NCI-H2171 treated with DMSO at 0.1 percent for 48 hours (cell line): ENCODE measurements around the gene KLHL6.

Source experiments
- DNase-seq: peaks from one replicate; lab custom pipeline; 2025; lab: John Stamatoyannopoulos, UW

Gene KLHL6

DNA sequence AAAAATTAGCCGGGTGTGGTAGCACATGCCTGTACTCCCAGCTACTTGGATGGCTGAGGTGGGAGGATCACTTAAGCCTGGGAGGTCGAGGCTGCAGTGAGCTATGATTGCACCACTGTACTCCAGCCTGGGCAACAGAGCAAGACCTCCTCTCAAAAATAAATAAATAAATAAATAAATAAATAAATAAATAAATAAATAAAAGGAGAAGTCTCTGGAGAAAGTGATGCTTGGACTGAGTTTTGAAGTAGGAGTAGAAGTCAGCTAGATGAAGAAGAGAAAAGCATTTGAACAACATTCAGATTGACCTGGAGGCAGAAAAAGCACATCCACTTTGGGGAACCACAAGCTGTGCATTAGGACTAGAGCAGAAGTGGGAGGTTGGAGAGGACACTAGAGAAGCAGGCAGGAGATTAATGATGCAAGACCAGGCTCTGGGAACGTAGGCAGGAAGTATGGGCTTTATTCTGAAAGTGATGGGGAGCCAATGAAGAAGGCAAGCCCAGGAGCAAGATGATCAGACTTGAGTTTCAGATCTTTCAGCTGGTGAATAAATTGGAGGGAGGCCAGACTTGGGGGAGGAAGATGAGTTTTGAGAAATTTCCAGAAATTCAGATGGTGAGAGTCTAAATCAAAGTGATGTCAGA lies 48.7 kb downstream of the KLHL6 start:
- DNase-seq = no peak

DNA sequence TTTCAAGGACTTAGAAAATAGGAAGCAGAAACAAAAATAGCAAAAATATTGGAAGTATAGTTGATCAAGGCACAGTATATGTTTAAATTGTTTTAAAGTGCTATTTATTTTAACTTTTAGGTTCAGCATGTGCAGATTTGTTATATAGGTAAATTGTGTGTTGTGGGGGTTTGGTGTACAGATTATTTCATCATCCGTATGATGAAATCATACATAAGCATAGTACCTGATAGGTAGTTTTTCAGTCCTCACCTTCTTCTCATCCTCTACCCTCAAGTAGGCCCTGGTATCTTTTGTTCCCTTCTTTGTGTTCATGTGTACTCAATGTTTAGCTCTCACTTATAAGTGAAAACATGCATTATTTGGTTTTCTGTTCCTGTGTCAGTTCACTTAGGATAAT lies 50.9 kb downstream of the KLHL6 start:
- no peak for DNase-seq

- no peak for DNase-seq
These were observed 51.8 kb downstream of the KLHL6 start for GRCh38 chr3:183503746-183504145.

- no peak for DNase-seq
These were observed 53.0 kb downstream of the KLHL6 start for GRCh38 chr3:183502237-183503181.

- no peak for DNase-seq
These were observed 54.4 kb downstream of the KLHL6 start for GRCh38 chr3:183500981-183501704.

DNA sequence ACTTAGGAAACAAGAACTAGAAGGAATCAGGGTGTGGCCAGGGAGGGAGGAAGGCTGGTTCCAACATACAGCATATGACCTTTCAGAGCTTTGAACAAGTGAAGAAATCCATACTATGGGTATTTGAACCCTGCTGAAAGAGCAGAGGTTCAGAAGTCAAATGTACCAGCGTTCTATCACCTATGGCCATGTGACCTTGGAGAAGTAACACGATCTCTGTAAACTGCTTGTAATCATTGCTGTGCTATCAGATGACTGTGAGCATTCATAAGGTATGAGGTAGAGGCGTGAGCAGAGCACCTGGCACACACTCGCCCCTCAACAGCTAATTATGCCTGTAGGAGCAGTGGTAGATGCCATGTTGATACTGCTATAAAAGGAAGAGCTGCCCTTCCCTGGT lies 55.2 kb downstream of the KLHL6 start:
- peak; percentile 63 for DNase-seq

DNA sequence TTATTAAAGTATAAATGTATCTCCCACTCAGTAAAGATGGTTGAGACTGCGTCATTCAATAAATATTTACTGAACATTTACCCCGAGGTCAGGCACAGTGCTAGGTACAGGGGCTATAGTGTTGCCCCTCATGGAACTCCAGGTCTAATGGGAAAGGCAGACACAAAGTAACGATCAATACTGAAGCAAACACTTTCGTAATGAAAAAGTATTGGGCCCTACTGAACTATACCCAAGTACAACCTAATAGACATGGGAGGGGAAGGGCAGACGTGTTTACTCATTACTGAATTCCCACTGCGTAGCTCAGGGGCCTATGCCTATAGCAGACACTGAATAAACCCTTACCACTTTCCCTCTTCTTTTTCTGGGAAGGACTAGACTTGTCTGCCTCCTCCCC lies 56.9 kb downstream of the KLHL6 start:
- no peak for DNase-seq

GRCh38 chr3:183497313-183497712 lies 58.2 kb downstream of the KLHL6 start:
- DNase-seq = no peak

- DNase-seq = no peak
These were observed 59.2 kb downstream of the KLHL6 start for GRCh38 chr3:183496311-183496710.

DNA sequence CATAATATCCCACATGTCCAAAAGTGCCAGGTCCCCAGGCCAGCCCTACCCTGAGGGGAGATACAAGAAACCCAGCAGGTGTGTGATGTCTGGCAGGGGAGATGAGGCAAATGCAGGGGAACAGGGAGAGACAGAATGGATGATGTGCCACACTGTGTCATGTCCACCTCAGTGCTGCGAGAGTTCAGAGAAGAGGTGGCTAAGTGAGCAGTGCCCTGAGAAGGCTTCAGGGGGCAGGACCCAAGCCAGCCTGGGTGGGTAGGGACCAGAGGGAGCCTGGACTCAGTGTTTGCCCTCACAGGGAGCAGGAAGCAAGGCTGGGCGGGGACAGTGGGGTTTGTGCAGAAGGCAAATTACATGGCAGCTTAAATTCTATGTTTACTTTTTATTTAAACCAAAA lies 61.2 kb downstream of the KLHL6 start:
- DNase-seq = no peak

GRCh38 chr3:183493296-183494045 lies 62.0 kb downstream of the KLHL6 start:
- DNase-seq = no peak

DNA sequence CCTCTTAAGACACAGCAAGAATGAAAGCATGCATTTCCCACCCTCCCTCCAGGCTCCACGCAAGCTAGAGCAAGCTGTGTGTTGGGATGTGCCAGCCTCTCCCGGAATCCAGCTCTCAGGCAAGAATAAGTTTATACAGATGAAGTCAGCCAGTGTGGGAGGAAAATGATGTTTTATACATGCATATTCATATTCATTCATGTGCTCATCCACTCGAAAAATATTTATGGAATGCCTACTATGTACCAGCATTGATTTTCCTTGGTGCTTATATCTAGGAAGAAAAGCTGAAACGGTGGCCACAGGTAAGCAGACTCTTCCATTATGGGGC lies 62.7 kb downstream of the KLHL6 start:
- DNase-seq = no peak

DNA sequence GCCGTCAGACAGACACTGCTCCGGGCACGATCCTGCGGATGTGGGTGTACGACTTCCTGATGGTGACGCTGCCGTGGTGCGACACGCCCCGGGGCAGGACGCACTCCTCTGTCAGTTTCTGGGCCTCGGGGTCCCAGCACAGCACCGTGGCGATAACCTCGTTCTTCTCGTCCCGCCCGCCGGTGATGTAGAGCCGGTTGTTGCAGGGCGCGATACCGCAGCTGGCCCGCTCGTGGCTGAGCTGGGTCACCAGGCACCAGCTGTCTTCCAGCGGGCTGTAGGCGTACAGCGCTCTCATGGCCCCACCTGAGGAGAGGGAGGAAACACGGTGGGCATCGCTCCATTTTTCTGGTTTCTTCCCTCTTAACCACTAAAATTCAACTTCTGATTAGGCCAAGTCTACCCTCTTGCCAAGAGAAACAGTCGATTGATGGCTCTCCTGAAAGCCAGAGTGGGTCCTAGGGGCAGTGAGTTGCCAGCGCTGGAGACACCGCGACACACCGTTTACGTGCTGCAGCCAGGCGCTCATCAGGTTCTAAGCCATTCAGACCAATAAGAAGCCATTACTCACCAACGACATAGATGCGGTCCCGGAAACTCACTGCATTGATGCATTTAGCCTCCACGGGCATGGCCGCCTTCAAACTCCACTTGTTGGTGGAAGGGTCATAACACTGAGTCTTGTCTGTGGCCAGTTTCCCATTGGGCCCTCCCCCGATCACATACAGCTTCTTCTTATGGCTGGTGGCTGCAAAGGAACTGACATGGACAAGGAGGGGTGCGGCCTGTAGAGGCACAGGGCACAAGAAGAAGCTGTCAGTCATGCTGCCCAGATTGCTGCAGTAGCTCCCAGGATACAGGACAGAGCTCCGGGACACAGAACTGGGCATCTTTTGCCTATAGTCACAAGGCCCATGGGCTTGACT lies 63.3 kb downstream of the KLHL6 start:
- DNase-seq = no peak

DNA sequence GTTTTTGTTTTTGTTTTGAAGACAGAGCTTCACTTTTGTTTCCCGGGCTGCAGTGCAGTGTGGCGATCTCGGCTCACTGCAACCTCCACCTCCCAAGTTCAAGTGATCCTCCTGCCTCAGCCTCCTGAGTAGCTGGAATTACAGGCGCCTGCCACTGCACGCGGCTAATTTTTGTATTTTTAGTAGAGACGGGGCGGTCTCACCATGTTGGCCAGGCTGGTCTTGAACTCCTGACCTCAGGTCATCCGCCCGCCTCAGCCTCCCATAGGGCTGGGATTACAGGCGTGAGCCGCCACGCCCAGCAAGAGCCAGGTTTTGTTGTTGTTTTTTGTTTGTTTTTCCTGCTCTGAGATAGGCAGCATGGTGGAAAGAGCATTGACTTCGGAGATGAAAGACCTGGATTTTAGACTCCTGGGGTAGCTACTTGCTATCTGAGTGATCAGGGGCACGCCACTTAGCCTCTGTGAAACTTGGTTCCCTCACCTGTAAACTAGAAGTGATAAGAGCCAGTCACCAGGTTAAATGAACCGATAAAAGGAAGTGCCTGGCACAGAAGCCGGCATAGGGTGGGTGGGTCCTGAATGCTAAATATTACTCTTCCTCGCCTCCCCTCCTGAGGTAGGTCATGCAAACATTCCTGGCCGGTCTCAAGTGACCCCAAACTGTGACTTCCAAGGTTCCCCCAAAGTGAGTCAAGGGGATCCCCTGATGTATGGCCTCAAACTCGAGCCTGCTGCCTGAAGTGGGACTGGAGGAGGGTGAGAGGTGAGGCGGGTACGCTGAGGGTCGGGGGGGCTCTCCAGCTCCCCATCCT lies 64.2 kb downstream of the KLHL6 start:
- no peak for DNase-seq

DNA sequence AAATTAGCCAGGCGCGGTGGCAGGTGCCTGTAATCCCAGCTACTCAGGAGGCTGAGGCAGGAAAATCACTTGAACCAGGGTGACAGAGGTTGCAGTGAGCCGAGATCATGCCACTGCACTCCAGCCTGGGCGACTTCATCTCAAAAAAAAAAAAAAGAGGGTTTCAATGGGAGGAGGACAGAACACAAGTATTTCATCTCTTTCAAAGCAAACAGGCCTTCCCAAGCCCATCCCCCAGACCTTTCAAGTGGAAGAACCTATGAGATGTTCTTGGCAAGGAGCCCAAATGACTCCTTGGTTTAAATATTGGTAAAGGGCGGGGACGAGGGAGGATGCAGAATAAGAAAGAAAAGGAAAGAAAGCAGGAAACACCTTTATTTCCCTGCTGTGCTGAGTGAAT lies 64.9 kb downstream of the KLHL6 start:
- peak; percentile 58 for DNase-seq

DNA sequence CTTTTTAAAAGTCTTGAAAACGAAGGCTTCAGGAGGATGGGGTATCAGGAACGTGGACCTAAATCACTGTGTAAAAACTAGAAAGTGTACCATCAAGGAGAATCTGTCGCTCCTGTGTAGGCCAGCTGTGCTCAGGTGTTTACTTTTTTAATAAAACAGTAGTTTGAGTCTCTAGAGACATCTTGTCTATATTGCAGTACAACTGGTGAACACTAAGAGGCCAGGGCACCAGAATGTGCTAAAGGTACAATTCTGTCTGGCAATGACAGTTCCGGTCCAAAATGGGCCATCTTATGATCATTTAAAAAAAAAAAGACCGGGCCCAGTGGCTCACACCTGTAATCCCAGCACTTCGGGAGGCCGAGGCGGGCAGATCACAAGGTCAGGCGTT lies 65.3 kb downstream of the KLHL6 start:
- peak; percentile 29 for DNase-seq

GRCh38 chr3:183489455-183490210 lies 65.9 kb downstream of the KLHL6 start:
- no peak for DNase-seq

- DNase-seq = no peak
These were observed 67.2 kb downstream of the KLHL6 start for GRCh38 chr3:183488343-183488742.

DNA sequence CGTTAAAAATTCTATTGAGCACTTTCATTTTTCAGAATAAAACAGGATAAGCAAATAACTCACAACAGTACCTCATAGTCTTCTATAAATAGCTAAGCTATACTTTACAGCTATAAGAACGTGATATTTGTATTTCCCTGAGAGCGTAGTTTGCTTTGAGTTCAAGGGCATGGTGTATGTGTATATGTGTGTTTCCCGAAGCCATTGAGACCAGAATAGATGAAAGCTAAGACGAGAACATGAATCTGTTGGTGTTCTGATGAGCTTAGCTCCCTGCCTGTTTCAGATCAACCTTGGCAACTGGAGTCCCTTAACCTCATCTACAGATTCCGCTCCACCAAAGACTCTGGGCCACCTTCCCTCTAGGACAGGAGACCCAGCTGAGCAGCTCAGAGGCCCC lies 67.6 kb downstream of the KLHL6 start:
- DNase-seq = no peak
